Jurkat, Clone E6-1 (cell line): ENCODE data around the gene MAFF.

ENCODE experiments used
- DNase-seq: peaks from one replicate; pipeline ENCODE4 v3.0.0-alpha.2; 2011; ENCODE audit warnings: low read depth, low spot score
- H3K4me3 ChIP-seq: 2 replicates; pipeline ENCODE4 v1.5.1; 2011; ENCODE audit warnings: mild to moderate bottlenecking, low read length, control low read depth, moderate library complexity

MAFF gene

GRCh38 chr22:38260761-38261681 lies 59.2 kb downstream of the MAFF start:
- no peak for DNase-seq
- H3K4me3 ChIP-seq = no peak overlapping the region

DNA sequence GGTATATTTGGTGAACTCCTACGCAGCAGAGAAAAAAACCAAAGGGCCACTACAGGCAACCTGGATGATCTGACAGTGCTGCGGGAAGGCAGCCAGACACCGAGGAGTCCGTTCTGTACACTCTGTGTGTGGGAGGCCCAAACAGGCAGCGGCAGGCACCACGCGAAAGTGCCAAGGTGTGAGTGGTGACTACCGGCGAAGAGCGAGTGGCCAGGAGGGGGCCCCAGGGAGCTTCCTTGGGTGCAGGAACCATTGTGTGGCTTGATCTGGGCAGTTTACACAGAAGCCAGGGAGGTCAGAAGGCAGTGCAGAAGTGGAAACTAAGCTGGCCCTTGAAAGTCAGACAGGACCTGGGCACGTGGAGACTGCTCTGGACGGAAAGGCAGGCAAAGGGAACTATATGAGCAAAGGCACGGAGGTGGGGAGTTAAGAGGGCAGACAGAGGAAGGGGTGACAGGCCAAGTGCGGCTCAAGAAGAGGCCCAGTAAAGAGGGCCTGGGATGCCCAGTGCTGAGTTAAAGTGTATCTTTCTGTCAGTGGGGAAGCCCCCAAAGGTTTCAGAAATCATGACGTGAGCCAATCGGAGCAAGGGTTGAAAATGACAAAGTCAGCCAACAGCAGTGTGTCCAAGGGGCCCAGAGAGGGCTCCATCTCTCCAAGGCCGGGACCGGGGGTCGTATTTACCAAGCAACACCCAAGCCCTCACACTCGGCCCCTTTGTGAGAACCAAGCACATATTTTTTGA lies 60.4 kb downstream of the MAFF start:
- no peak overlapping the region for H3K4me3 ChIP-seq
- no peak for DNase-seq

DNA sequence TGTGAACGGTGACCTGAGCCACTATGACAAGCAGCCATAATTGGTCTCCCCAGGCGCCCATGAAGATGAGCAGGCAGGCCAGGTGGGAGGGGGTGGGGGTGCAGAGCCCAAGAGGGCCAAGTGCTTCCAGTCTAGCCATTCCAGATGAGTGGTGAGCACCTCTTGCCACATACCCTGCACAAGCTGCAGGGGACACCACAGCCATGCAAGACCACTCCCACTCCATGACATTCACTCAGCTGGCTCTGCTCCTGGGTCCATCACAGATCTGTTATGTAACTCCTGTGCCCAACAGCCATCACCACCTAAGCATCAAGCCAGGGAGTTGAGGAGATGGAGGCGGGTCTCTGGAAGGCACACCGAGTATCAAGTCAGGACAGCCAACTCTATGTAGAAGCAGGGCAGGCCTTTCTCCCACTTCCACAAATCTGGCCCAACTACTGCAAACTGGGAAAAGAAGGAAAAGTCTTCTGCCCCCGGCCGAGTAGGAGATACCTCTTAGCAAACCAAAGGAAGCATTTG lies 62.6 kb downstream of the MAFF start:
- no peak overlapping the region for H3K4me3 ChIP-seq
- no peak for DNase-seq
